Measurements from ENCODE around the gene ADGB.
A peak's percentile ranks its signal among the peaks of the same experiment; 100 is the strongest.

DNA sequence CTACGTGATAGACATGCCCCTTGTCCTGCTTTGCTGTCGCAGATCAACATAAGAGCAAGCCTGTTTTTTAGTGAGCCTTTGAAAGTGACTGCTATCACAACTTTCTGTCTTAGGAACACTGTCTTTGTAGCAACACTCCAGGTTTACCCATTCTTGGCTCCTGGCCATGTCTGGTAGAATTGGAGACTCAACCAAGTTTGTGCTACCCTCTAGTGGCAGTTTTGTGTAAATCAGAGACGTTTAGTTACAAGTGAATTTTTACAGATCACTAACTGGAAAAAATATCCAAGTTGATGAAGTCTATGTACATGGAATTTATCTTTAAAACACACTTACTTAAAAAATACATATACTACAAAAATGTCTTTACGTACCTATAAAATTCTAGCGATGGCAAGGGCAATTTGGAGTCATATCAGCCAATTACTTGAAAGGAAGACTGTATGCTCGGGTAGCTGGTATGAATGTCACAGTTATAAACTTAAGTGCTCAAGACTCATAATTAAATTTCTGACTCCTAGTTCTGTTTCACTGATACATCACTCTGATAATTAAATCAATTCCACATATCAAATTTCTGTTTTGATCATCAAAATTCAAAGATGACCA, 101.4 kb downstream of the ADGB start:
- TF ChIP-seq, protein P1, sequence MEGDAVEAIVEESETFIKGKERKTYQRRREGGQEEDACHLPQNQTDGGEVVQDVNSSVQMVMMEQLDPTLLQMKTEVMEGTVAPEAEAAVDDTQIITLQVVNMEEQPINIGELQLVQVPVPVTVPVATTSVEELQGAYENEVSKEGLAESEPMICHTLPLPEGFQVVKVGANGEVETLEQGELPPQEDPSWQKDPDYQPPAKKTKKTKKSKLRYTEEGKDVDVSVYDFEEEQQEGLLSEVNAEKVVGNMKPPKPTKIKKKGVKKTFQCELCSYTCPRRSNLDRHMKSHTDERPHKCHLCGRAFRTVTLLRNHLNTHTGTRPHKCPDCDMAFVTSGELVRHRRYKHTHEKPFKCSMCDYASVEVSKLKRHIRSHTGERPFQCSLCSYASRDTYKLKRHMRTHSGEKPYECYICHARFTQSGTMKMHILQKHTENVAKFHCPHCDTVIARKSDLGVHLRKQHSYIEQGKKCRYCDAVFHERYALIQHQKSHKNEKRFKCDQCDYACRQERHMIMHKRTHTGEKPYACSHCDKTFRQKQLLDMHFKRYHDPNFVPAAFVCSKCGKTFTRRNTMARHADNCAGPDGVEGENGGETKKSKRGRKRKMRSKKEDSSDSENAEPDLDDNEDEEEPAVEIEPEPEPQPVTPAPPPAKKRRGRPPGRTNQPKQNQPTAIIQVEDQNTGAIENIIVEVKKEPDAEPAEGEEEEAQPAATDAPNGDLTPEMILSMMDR (IDR thresholded peaks at IDR 0.05): peak; percentile 16 to 88 (median 78)
- no peak for TF ChIP-seq POLR2A (IDR thresholded peaks at IDR 0.05)

Measured in thyroid gland (tissue), 4 donors.